Measurements from ENCODE around the gene TYW3. TPM values are rescaled to one million over a fixed set of nuclear protein-coding genes. Genes with fewer than 3 reads are reported as not detected.

TYW3 gene
- total RNA-seq, 1 experiment from 2014 or later, result 32.9 TPM

GRCh38 chr1:74690909-74691308 lies 42.0 kb upstream of the TYW3 start (continued):
- TF ChIP-seq E2F4 (CRISPR knock-in tag; IDR thresholded peaks at IDR 0.05; ENCODE audit: borderline replicate concordance, low read depth), result no peak
- no peak for TF ChIP-seq ARID4B (CRISPR knock-in tag; IDR thresholded peaks at IDR 0.05; ENCODE audit: borderline replicate concordance)
- no peak for TF ChIP-seq FOXJ3 (CRISPR knock-in tag; IDR thresholded peaks at IDR 0.05; ENCODE audit: borderline replicate concordance)
- no peak for TF ChIP-seq SMAD3 (CRISPR knock-in tag; IDR thresholded peaks at IDR 0.05; ENCODE audit: borderline replicate concordance)
- no peak for TF ChIP-seq ZNF121 (CRISPR knock-in tag; IDR thresholded peaks at IDR 0.05)
- TF ChIP-seq MLX (CRISPR knock-in tag; IDR thresholded peaks at IDR 0.05), result no peak
- TF ChIP-seq HMGXB4 (CRISPR knock-in tag; IDR thresholded peaks at IDR 0.05), result no peak
- no peak for TF ChIP-seq E2F1 (CRISPR knock-in tag; IDR thresholded peaks at IDR 0.05)
- TF ChIP-seq CDX4 (CRISPR knock-in tag; IDR thresholded peaks at IDR 0.05; ENCODE audit: borderline replicate concordance), result no peak
- TF ChIP-seq IRF2 (CRISPR knock-in tag; IDR thresholded peaks at IDR 0.05; ENCODE audit: borderline replicate concordance, low read depth), result no peak
- no peak for TF ChIP-seq NFE2L1 (CRISPR knock-in tag; IDR thresholded peaks at IDR 0.05)
- TF ChIP-seq AFF4 (CRISPR knock-in tag; IDR thresholded peaks at IDR 0.05; ENCODE audit: borderline replicate concordance), result no peak
